HEK293T (cell line): ENCODE measurements around the gene AMH.

Experiments
- LEF1 ChIP-seq: fragments of 450-650 bp; IDR thresholded peaks from 2 replicates; pipeline ENCODE4 v1.6.1; 2017; ENCODE audit warnings: mild to moderate bottlenecking, borderline replicate concordance
- NFRKB ChIP-seq: fragments of 450-650 bp; IDR thresholded peaks from 2 replicates; pipeline ENCODE4 v1.6.1; 2016; ENCODE audit warnings: mild to moderate bottlenecking, moderate library complexity

DNA sequence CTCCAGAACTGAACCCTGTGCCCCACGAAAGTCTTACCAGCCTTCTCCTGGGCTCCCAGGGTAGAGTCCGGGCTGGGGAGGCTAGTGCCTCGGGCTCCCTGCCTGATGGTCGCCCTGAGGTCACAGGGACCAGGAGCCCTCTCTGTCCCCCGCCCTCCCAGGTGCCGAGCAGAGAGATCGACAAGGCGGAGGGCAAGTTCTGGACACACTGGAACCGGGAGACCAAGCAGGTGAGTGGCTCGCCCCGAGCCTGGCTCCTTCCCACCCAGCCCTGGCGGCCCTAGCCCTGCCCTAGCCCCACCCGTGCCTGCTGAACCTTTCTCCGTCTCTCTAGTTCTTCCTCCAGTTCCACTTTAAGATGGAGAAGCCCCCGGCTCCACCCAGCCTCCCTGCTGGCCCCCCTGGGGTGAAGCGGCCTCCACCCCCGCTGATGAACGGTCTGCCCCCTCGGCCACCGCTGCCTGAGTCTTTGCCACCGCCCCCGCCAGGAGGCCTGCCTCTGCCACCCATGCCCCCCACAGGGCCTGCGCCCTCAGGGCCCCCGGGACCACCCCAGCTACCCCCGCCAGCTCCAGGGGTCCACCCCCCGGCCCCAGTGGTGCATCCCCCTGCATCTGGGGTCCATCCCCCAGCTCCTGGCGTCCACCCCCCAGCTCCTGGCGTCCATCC lies 1.6 kb upstream of the AMH start:
- no peak for TF ChIP-seq NFRKB
- no peak for TF ChIP-seq LEF1
